GM23338 (cell line): Measurements from ENCODE around the gene JAK2. TPM values are rescaled to one million over a fixed set of nuclear protein-coding genes. Genes with fewer than 3 reads are reported as not detected.
"Not testable (repeated sequence)": the region's sequence is repeated elsewhere in the genome, so short reads cannot be mapped to it uniquely, and the experiment has no call there.

ENCODE experiments used
- ATAC-seq: fragments of 200-7000 bp; cut with Tn5 transposase; 3 replicates; pipeline ENCODE4 v1.9.1; 2020
- DNase-seq: peaks from one replicate; pipeline ENCODE4 v3.0.0-alpha.2; 2015; ENCODE audit warnings: low spot score
- H2AFZ ChIP-seq: fragments of 200-600 bp; sonication (generic); 2 replicates; pipeline ENCODE4 v1.8.0; 2016; ENCODE audit warnings: antibody characterized with exemption, mild to moderate bottlenecking, moderate library complexity
- H3F3A ChIP-seq: fragments of 200-600 bp; sonication (generic); replicated peaks from 2 replicates; pipeline ENCODE4 v1.8.0; 2017; ENCODE audit warnings: antibody characterized with exemption, mixed run types, low read depth
- H3K27ac ChIP-seq: fragments of 200-600 bp; sonication (generic); 2 replicates; pipeline ENCODE4 v1.6.1; 2016; ENCODE audit warnings: low read depth
- H3K27me3 ChIP-seq: fragments of 200-600 bp; sonication (generic); 2 replicates; pipeline ENCODE4 v1.8.0; 2016; ENCODE audit warnings: mild to moderate bottlenecking, mixed run types, moderate library complexity; ENCODE audit not compliant: insufficient read depth
- H3K36me3 ChIP-seq: fragments of 200-600 bp; sonication (generic); 2 replicates; pipeline ENCODE4 v1.8.0; 2016; ENCODE audit warnings: mild to moderate bottlenecking; ENCODE audit not compliant: insufficient read depth
- H3K4me1 ChIP-seq: fragments of 200-600 bp; sonication (generic); 2 replicates; pipeline ENCODE4 v1.8.0; 2016; ENCODE audit warnings: mild to moderate bottlenecking, moderate library complexity; ENCODE audit not compliant: insufficient read depth
- H3K4me2 ChIP-seq: fragments of 200-600 bp; sonication (generic); 2 replicates; pipeline ENCODE4 v1.7.1; 2017; ENCODE audit warnings: mixed run types
- H3K4me3 ChIP-seq: fragments of 200-600 bp; sonication (generic); 2 replicates; pipeline ENCODE4 v1.6.1; 2016; ENCODE audit warnings: mixed run types
- H3K79me2 ChIP-seq: fragments of 200-600 bp; sonication (generic); replicated peaks from 2 replicates; pipeline ENCODE4 v1.8.0; 2017; ENCODE audit warnings: mild to moderate bottlenecking; ENCODE audit not compliant: insufficient read depth
- H3K9me2 ChIP-seq: fragments of 200-600 bp; sonication (generic); 2 replicates; pipeline ENCODE4 v1.8.0; 2017; ENCODE audit not compliant: insufficient read depth
- H4K20me1 ChIP-seq: fragments of 200-600 bp; sonication (generic); replicated peaks from 2 replicates; pipeline ENCODE4 v1.8.0; 2017; ENCODE audit warnings: mild to moderate bottlenecking; ENCODE audit not compliant: insufficient read depth
- H3K27ac Mint-ChIP-seq: 2 replicates; pipeline ENCODE4 v1.8.0; 2020; ENCODE audit warnings: inconsistent platforms, mild to moderate bottlenecking, moderate library complexity, mixed read lengths
- H3K27me3 Mint-ChIP-seq: 3 replicates; pipeline ENCODE4 v1.8.0; 2022; ENCODE audit warnings: low read depth, mild to moderate bottlenecking, moderate library complexity, mixed read lengths, inconsistent platforms; ENCODE audit not compliant: insufficient read depth, poor library complexity
- H3K36me3 Mint-ChIP-seq: 3 replicates; pipeline ENCODE4 v1.8.0; 2021; ENCODE audit warnings: low read depth, mild to moderate bottlenecking, inconsistent platforms, moderate library complexity, mixed read lengths
- H3K4me1 Mint-ChIP-seq: 3 replicates; pipeline ENCODE4 v1.8.0; 2020; ENCODE audit warnings: mild to moderate bottlenecking, inconsistent platforms, mixed read lengths
- H3K4me3 Mint-ChIP-seq: 3 replicates; pipeline ENCODE4 v1.8.0; 2021; ENCODE audit warnings: moderate library complexity, mild to moderate bottlenecking, inconsistent platforms, mixed read lengths
- H3K9me3 Mint-ChIP-seq: 3 replicates; pipeline ENCODE4 v1.8.0; 2020; ENCODE audit warnings: moderate library complexity, mild to moderate bottlenecking, inconsistent platforms, mixed read lengths
- CREB1 ChIP-seq: fragments of 250-450 bp; sonication (Bioruptor Pico); IDR thresholded peaks from 2 replicates; pipeline ENCODE4 v1.5.0; 2020; ENCODE audit warnings: low read depth, mild to moderate bottlenecking, moderate library complexity
- ETS1 ChIP-seq: IDR thresholded peaks from 2 replicates; pipeline ENCODE4 v1.6.1; 2016; ENCODE audit warnings: antibody characterized with exemption
- EZH2phosphoT487 ChIP-seq: fragments of 200-600 bp; sonication (generic); IDR thresholded peaks from one replicate; pipeline ENCODE4 v1.8.1; 2018; ENCODE audit warnings: antibody characterized with exemption; ENCODE audit not compliant: unreplicated experiment
- JUNB ChIP-seq: IDR thresholded peaks from one replicate; pipeline ENCODE4 v1.6.1; 2016; ENCODE audit warnings: antibody characterized with exemption; ENCODE audit not compliant: unreplicated experiment
- NANOG ChIP-seq: IDR thresholded peaks from 2 replicates; pipeline ENCODE4 v1.6.1; 2016; ENCODE audit warnings: antibody characterized with exemption, borderline replicate concordance
- POLR2AphosphoS5 ChIP-seq: IDR thresholded peaks from 2 replicates; pipeline ENCODE4 v1.6.1; 2016; ENCODE audit warnings: antibody characterized with exemption, low read depth
- REST ChIP-seq: IDR thresholded peaks from one replicate; pipeline ENCODE4 v1.6.1; 2018; ENCODE audit warnings: antibody characterized with exemption; ENCODE audit not compliant: unreplicated experiment
- STAT1 ChIP-seq: IDR thresholded peaks from one replicate; pipeline ENCODE4 v1.6.1; 2016; ENCODE audit warnings: antibody characterized with exemption; ENCODE audit not compliant: unreplicated experiment
- ZNF331 ChIP-seq: fragments of 250-450 bp; sonication (Bioruptor Pico); IDR thresholded peaks from 2 replicates; pipeline ENCODE4 v1.5.0; 2020; ENCODE audit warnings: low read depth, mild to moderate bottlenecking, moderate library complexity
- polyA plus RNA-seq: library from polyadenylated mRNA; unstranded; fragments of >200 nt; fragmentation: Nextera tagmentation; extraction: Ambion mirVana; gene quantifications from 2 replicates; pipeline ENCODE4 v1.2.1, GENCODE V29; 2016
- total RNA-seq: library from RNA; depleted of rRNA; stranded (reverse); fragments of >200 nt; shearing (Covaris generic); gene quantifications from 2 replicates; pipeline ENCODE4 v1.2.3, GENCODE V29; 2014
- TF ChIP-seq, protein P1 (sequence below), 2 experiments: fragments of 200-600 bp in 1 of 2; sonication (generic) in 1 of 2; conservative IDR thresholded peaks; 2 replicates each; pipeline versions ENCODE4 v1.5.1 to v1.6.1; 2016 to 2017; ENCODE audit warnings: antibody characterized with exemption in 2 of 2, low read depth in 2 of 2, mild to moderate bottlenecking in 2 of 2, moderate library complexity in 1 of 2

JAK2 gene
- total and polyA plus RNA-seq, 2 experiments from 2014 or later: 1.1 to 3.0 TPM

DNA sequence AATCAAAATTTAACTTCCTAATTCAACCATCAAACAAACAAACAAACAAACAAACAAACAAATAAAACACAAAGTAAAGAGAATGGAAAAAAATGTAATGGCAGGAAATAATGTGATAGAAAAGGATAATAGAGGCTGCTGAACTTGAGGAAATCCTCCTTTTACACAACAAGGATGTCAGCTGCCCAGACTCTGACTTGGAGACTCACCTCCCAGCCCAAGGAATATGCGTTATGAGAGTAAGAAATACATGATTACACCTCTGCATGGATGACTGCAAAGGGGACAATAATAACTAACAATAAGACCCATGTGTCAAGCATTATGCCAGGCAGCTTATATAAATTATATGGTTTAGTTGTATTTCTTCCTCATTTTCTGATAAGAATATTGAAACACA is 46.6 kb upstream of the JAK2 start (continued):
- no peak for TF ChIP-seq EZH2phosphoT487
- no peak for TF ChIP-seq NANOG
- TF ChIP-seq CREB1 (CRISPR knock-in tag): no peak
- no peak for TF ChIP-seq POLR2AphosphoS5

DNA sequence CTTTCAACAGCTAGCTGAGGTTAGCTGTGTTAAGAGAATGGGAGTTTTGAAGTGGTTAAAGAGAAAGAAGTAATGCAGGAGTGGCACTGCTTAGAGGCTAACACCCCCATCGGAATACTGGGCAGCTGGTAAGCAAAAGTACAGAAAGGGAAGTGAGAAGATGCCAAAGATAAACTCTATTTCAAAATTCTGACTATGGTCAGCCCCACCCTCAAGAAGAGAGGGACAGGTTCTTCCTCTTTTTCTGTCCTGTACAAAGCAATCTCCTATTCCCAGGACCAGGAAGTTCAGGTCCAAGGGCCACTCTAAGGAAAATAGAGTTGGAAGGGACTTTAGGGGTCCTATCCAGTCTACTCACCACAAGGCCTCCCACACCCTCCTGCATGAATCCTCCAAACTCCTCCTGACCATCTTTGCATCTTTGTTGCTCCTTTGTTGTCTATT is 45.9 kb upstream of the JAK2 start:
- Histone ChIP-seq H3K27ac (no peak overlapping the region), H3K9me2 (no peaks in the 10 kb centered on the region), H3K79me2 (no peaks in the 10 kb centered on the region), H3K4me2 (no peak overlapping the region), H3K4me3 (no peak overlapping the region), H3F3A (no peaks in the 10 kb centered on the region), H2AFZ (no peak overlapping the region), H3K36me3 (no peaks in the 10 kb centered on the region), H3K4me1 (no peaks in the 10 kb centered on the region), H3K27me3 (no peaks in the 10 kb centered on the region), H4K20me1 (no peaks in the 10 kb centered on the region)
- no peaks in the 10 kb centered on the region for H3K27me3 Mint-ChIP-seq
- H3K36me3 Mint-ChIP-seq: no peaks in the 10 kb centered on the region
- no peaks in the 10 kb centered on the region for H3K4me1 Mint-ChIP-seq
- TF ChIP-seq REST (no peak), STAT1 (no peak), POLR2AphosphoS5 (no peak), ZNF331 (no peak), CREB1 (CRISPR knock-in tag) (no peak), EZH2phosphoT487 (no peak), NANOG (no peak), JUNB (no peak), ETS1 (no peak)
- TF ChIP-seq, protein P1, sequence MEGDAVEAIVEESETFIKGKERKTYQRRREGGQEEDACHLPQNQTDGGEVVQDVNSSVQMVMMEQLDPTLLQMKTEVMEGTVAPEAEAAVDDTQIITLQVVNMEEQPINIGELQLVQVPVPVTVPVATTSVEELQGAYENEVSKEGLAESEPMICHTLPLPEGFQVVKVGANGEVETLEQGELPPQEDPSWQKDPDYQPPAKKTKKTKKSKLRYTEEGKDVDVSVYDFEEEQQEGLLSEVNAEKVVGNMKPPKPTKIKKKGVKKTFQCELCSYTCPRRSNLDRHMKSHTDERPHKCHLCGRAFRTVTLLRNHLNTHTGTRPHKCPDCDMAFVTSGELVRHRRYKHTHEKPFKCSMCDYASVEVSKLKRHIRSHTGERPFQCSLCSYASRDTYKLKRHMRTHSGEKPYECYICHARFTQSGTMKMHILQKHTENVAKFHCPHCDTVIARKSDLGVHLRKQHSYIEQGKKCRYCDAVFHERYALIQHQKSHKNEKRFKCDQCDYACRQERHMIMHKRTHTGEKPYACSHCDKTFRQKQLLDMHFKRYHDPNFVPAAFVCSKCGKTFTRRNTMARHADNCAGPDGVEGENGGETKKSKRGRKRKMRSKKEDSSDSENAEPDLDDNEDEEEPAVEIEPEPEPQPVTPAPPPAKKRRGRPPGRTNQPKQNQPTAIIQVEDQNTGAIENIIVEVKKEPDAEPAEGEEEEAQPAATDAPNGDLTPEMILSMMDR (conservative IDR thresholded peaks at IDR 0.05; ENCODE audit: low read depth in 2 of 2): no peak
- no peaks in the 10 kb centered on the region for H3K9me3 Mint-ChIP-seq
- no peak overlapping the region for H3K4me3 Mint-ChIP-seq
- no peak for DNase-seq
- no peak overlapping the region for H3K27ac Mint-ChIP-seq
- no peak for ATAC-seq

DNA sequence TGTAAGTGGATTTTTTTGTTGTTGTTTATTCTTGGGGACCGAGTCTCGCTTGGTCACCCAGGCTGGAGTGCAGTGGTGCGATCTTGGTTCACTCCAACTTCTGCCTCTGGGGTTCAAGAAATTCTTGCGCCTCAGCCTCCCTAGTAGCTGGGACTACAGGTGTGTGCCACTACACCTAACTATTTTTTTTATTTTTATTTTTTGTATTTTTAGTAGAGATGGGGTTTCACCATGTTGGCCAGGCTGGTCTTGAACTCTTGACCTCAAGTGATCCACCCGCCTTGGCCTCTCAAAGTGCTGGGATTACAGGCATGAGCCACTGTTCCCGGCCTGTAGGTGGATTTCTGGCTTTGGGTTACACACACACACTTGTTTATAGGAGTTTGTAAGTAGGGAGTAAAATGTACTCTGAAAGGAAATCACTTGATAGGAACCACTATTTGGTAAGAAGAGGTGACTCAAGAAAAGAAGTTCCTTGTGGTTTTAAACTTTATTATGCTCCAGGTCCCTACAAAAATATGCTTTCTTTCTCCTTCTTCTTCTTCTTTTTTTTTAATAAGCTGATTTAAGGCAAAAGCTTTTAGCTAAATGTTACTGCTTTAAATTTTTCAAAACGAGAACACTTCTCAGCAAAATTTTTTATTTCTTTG is 42.9 kb upstream of the JAK2 start:
- not testable (repeated sequence) for H2AFZ ChIP-seq, H3K4me1 ChIP-seq, H3K36me3 ChIP-seq, ATAC-seq, H3K9me3 Mint-ChIP-seq, H4K20me1 ChIP-seq, DNase-seq, H3K27ac ChIP-seq, H3K27me3 Mint-ChIP-seq, H3F3A ChIP-seq, H3K79me2 ChIP-seq, H3K36me3 Mint-ChIP-seq, H3K9me2 ChIP-seq, H3K27ac Mint-ChIP-seq, H3K4me2 ChIP-seq, H3K4me3 ChIP-seq, H3K27me3 ChIP-seq, H3K4me3 Mint-ChIP-seq, H3K4me1 Mint-ChIP-seq
